K562 (cell line): ENCODE data around the gene TNN.

Source experiments
- CTBP1 ChIP-seq: fragments of 450-650 bp; IDR thresholded peaks from 2 replicates; pipeline ENCODE4 v1.6.1; 2016; ENCODE audit warnings: borderline replicate concordance
- TEAD4 ChIP-seq, 2 experiments: sonication (generic) in 1 of 2; formaldehyde crosslinking in 1 of 2; IDR thresholded peaks; 2 replicates each; pipeline versions ENCODE4 v1.6.1 to v1.8.0; 2012 to 2022; ENCODE audit warnings: borderline replicate concordance in 1 of 2, inconsistent platforms in 1 of 2, low read length in 1 of 2, mild to moderate bottlenecking in 1 of 2, missing genetic modification reagents in 1 of 2
- TF ChIP-seq, protein P1 (sequence below), 3 experiments: IDR thresholded peaks in 2 of 3; conservative IDR thresholded peaks in 1 of 3; 2 replicates each; pipeline ENCODE4 v1.5.1; 2011 to 2012; ENCODE audit warnings: low read length in 3 of 3, mild to moderate bottlenecking in 3 of 3, control low read depth in 2 of 3, improper control_type of control experiment in 1 of 3, inconsistent platforms in 1 of 3, low read depth in 1 of 3, mixed read lengths in 1 of 3, moderate library complexity in 1 of 3; ENCODE audit not compliant: insufficient read depth in 2 of 3

DNA sequence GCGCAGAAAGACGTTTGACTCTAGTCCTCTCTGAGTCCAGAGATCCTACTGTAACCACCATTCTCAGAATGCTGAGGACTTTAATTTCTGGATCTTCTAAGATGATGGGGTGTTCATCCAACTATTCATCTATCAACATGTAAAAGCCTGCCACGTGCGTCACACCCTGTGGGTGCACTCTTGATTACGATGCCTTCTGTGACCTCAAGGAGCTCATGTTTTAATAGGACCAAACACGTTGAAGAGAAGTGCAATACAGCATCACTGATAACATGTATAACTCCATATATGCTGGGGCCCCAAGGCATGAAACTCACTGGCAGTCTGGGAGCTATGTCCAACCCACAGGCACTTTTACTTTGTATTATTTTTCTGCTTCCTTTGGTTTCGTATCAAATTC, 105.9 kb downstream of the TNN start:
- TF ChIP-seq CTBP1 (no peak), TEAD4 (IDR thresholded peaks at IDR 0.05; ENCODE audit: low read length) (no peak), TEAD4 (CRISPR knock-in tag; IDR thresholded peaks at IDR 0.05; ENCODE audit: borderline replicate concordance) (no peak)
- TF ChIP-seq, protein P1, sequence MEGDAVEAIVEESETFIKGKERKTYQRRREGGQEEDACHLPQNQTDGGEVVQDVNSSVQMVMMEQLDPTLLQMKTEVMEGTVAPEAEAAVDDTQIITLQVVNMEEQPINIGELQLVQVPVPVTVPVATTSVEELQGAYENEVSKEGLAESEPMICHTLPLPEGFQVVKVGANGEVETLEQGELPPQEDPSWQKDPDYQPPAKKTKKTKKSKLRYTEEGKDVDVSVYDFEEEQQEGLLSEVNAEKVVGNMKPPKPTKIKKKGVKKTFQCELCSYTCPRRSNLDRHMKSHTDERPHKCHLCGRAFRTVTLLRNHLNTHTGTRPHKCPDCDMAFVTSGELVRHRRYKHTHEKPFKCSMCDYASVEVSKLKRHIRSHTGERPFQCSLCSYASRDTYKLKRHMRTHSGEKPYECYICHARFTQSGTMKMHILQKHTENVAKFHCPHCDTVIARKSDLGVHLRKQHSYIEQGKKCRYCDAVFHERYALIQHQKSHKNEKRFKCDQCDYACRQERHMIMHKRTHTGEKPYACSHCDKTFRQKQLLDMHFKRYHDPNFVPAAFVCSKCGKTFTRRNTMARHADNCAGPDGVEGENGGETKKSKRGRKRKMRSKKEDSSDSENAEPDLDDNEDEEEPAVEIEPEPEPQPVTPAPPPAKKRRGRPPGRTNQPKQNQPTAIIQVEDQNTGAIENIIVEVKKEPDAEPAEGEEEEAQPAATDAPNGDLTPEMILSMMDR (IDR thresholded peaks at IDR 0.05 in 2 of 3, conservative IDR thresholded peaks at IDR 0.05 in 1 of 3; ENCODE audit: insufficient read depth in 2 of 3, low read depth in 1 of 3, low read length in 3 of 3) = no peak
